GM19193 (cell line): ENCODE data around the gene DAPK2.

ENCODE experiments used
- POLR2A ChIP-seq: IDR thresholded peaks from 4 replicates; pipeline ENCODE4 v1.6.1; 2011; ENCODE audit not compliant: insufficient read depth, insufficient read length; ENCODE audit errors: extremely low read depth

The DAPK2 gene

DNA sequence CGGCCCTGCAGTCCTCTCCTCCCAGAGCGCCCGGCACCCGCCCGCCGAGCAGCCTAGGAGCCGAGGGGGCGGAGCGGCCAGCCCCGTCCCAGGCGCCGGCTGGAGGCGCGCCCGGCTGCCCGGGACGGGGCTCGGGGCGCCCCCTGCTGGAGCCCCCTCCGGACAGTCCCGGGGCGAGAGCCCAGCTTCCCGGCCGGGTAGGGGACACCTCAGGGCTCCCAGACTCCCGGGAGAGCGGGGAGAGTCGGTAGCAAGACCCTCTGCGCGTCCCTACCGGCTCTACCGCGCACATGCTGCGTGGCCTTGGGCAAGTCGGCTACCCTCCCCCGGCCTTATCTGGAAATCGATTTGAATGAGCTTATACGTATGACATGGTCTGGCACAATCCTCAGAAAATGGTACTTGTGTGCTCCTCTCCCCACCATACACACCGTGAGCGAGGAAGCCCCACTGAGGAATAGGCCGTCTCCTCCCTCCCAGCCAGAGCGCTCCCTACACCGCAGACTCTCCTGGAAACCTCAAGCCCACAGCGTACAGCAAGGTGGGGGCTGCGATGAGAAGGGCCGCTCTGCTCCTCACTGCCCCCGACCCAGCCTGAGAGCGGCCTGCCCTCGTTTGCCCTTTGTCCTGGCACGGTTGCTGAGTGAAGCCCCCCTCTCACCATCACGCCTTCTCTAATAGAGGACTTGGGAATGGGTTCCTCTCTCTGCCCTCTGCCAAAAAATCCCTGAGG is at the start of gene DAPK2:
Gene DAPK2 (minus strand): TSS at position 65 of the 733 bp plus-strand sequence. CDS start 6,224 bp downstream, outside the sequence.
- TF ChIP-seq POLR2A: peak; percentile 21

DNA sequence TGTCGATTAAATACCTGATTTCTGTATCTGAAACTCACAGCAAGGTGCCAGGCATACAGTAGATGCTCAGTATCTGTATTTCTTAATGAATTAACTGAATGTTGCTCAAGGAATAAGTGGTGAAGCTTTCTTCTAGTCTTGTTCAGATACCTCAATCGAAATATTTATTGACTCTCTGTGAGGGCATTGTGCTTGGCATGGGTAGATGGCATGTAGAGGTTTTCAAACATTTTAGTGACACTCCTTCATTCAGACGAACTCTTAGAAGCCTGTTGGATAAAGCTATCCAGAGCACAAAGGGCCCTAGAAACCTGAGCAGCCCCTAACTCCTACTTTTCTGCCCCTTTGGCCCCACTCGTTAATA is 49.1 kb upstream of the DAPK2 start:
- no peak for TF ChIP-seq POLR2A

- TF ChIP-seq POLR2A: peak; percentile 73
Measured at GRCh38 chr15:64093627-64094417, 47.5 kb upstream of the DAPK2 start, which contains the start of gene CIAO2A. CIAO2A (minus strand) TSS chr15:64093838; CDS start chr15:64093768, 70 bp downstream.

- TF ChIP-seq POLR2A: no peak
Measured at GRCh38 chr15:64092864-64093626, 46.8 kb upstream of the DAPK2 start.

GRCh38 chr15:64092075-64092820 is 46.0 kb upstream of the DAPK2 start:
- no peak for TF ChIP-seq POLR2A

DNA sequence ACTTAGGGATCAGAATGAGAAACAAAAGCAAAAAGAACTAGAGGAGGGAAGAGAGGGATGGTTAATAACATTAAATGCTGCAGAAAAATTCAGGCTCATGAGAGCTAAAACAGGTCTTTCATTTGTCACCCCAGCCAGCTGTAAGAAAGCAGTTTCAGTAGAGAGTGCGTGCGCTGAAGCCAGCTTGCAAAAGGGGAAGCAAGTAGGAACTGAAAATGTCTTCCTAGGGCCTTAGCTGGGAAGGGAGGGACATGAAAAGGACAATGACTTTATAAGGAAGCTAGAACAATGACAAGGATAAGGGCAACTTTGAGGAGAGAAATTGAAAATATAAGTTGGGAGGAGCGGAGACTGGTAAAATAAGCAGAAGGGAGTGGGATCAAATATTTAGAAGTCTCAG is 44.2 kb upstream of the DAPK2 start:
- no peak for TF ChIP-seq POLR2A

DNA sequence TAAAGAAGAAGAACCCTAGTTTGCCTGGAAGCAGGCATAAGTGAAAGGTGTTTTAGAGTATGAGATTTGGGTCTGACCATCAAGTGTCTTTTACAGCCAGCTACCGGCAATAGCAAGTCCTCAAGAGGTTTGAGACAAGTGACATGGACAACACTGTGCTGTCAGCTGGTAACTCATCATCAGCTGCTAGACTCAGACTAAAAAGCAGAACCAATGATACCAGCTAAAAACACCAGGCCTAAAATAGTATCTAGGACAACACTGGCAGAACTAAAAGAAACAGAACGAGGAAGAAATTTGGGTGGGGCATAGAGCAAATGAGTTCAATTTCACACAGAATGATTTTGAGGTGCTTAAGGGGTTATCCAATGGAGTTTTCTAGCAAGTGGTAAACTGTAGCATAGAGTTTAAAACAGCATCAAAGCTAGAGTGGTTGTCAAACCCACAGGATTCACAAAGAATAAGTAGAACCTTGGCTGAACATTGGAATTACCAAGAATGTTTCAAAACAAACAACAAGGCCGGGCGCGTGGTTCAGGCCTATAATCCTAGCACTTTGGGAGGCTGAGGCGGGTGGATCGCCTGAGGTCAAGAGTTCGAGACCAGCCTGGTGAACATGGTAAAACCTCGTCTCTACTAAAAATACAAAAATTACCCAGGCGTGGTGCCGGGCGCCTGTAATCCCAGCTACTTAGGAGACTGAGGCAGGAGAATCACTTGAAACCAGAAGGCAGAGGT is 43.4 kb upstream of the DAPK2 start:
- TF ChIP-seq POLR2A: no peak

- TF ChIP-seq POLR2A: no peak
Measured at GRCh38 chr15:64082757-64083156, 36.5 kb upstream of the DAPK2 start.

DNA sequence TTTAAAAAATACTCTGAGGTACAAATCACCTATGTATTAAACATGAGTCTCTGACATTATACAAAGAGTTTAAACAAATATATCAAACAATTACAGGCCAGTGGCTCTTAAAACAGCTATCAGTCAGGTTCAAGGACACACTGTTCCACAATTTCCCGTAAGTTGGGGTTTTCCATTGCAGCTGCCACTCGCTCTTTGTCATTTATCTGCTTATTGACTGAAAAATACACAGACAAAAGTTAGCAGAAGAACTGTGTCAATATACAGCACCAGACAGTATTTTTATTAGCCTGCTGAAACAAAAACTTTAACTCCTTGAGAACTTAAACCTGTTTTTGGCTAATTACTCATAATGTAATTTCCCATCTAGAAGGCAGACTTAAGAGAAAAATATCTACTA is 26.5 kb upstream of the DAPK2 start:
- no peak for TF ChIP-seq POLR2A

- no peak for TF ChIP-seq POLR2A
Measured at GRCh38 chr15:64071931-64072765, 25.9 kb upstream of the DAPK2 start.

GRCh38 chr15:64070965-64071851 is 24.9 kb upstream of the DAPK2 start:
- TF ChIP-seq POLR2A: no peak

- TF ChIP-seq POLR2A: no peak
Measured at GRCh38 chr15:64070106-64070505, 23.8 kb upstream of the DAPK2 start.
